Stimulated activated CD8-positive, alpha-beta memory T cell treated with anti-CD3 and anti-CD28 coated beads, Interleukin-12 subunit alpha, Interleukin-12 subunit beta, amount 100 ng/mL, for 24 hours (primary cell): ENCODE measurements around the gene LIPC.
A peak's percentile ranks its signal among the peaks of the same experiment; 100 is the strongest.

Experiments
- DNase-seq: peaks from one replicate; pipeline ENCODE4 v3.0.0-alpha.2; 2020; ENCODE audit errors: extremely low read depth

The LIPC gene

DNA sequence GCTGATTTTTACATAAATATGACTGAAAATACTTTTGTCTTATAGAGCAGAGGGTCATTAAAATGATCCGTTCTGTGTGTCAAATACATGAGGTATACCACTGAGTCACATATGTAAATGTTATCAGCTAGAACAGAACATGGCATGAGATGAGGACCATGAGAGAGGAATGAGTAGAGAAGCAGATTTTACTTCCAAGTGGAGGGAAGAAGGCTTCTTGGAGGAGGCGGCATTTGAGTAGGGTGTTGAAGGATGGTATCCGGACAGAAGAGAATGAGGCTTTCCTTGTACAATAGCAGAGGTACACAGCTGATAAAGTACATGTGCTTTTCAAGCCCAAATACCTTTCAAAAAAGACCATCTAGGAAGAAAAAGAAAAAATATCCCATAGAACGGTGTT, 4.8 kb downstream of the LIPC start:
- DNase-seq, result no peak

DNA sequence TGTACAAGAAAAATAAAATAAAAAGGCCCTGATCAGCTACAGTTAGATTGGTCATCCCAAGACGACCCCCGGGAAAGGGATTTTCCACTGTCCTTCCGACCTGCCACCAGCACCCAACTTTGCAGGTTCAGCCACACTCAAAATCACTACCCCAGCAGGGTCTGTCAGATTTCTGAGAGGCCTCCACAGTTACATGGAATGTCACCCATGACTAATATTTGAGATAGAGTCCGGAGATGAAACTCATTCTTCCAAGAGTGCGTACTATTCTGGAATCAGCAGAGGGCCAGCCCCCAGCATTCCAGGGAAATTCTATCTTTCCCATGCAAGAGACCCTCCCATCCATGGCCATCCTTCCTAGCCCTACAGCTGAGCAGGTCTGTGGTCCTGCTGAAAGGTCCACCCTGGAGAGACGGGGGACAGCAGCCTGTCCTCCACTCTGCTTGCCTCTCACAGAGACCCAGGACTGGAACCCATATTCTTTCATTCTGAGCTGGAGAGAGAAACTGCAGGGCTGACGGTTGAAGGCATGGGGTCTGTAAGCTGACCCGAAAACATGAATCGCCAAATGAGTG, 5.8 kb downstream of the LIPC start:
- no peak for DNase-seq

DNA sequence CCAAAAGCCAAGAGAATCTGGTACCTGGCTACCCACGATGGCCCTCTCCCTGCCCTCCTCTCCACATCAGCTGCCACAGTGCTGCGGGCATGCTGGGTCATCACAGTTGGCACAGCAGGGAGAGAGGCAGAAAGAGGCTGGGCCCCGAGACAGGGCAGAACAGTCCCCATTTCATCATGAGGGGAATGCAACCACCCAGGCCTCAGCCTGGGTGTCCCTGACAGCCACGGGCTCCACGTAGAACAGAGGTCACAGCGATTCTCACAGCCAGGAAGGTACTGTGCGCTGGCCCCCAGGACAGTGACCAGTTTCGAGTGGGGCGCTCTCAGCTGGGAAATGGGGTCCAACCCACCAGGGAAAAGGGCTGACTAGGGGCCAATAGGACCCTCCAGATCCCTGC, 6.3 kb downstream of the LIPC start:
- DNase-seq, result no peak

DNA sequence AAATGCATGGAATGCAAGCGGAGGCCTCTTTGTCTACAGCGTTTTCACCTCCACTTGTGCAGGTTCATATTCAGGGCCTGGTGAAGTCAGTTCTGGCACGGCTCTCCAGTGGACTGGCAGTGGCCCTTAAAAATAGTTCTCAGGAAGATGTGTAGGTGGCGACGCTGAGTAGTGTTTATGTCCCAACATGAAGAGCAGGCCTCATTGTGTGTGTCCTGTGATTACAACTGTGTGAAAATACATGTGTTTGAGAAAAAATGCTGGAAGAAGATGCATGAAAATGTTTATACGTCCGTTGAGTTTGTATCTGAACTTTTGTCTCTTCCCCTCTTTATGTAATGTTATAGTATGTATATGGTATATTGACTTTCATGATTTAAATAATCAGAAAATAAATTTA, 7.2 kb downstream of the LIPC start:
- no peak for DNase-seq

DNA sequence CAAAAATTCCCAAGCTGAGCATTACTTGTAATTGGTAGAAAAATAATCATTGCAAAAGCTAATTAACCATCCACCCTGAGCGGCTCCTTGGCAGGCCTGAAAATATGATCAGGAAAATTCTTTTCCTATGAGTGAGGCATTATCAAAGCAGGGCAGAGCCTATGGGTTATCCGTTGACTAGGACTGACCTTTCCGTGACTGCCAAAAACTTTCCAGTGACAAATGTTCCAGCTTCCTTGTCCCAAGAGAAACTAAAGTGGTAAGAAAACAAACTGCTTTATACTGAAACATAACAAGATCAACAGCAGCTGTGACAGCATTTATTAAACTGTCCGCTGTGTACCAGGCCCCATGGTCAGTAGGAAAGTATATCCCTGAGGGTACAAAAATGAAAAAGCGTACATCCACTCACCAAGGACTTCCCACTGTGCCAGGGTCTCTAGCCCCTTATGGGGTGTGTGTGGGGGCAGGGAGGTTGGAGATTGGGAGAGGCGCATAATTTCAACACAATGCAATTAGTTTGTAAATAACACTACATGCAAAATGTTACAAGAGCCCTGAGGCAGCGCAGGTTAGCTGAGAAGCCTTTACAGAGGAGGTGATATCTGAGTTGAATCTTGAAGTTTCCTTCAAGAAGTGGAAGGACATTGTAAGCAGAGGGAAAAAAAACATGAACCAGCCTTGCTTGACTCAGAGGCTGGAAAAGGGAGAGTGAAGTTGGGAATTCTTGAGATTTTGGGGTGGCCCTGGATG, 8.5 kb downstream of the LIPC start:
- DNase-seq, result no peak

DNA sequence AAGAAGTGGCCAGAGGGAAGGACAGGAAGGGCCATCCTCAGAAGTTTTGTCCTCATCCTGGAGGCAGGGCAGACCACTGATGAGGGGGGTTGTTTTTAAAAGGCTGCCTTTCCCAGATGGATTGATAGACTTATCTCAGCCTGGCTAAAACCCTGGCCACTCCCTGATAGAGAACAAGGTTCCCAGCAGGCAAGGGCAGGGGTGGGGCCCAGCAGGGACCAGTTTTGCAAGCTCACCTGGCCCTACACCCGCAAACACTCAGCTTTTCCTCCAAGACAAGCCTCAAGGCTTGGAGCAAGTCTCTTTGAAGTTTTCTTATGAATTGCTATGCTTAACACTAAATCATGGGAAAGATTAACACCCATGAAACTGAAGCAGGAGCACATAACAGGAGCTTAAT, 9.1 kb downstream of the LIPC start:
- DNase-seq, result no peak

DNA sequence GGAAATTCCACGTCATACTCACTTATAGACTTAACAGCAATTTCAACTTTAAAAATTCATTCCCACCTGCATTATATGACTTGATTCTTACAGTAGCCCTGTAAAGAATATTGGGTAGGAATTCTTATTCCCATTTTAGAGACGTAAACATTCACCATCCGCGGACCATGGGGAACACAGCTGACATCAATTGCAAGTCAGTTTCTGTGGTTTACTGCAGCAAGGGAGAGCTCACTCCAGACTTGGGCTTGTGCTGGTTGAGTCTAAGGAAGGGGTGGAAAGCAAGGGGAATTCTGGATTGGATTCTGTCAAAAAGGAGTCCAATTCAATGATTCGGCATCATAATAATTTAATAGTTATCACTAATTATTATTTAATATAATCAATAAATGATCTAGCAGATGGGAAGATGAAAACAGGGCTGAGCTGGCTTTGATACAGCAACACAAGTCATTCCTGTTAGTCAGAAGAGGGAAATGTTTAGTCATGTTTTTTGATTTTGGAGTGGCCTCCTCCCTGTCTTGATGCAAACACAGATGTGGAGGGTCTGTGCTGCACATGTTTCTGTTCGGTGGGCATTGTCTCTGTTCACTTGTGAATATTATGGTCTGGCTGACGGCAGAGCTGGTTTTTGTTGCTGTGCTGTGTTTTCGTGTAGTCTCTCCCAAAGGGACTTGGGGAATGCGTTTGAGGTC, 9.7 kb downstream of the LIPC start:
- no peak for DNase-seq

DNA sequence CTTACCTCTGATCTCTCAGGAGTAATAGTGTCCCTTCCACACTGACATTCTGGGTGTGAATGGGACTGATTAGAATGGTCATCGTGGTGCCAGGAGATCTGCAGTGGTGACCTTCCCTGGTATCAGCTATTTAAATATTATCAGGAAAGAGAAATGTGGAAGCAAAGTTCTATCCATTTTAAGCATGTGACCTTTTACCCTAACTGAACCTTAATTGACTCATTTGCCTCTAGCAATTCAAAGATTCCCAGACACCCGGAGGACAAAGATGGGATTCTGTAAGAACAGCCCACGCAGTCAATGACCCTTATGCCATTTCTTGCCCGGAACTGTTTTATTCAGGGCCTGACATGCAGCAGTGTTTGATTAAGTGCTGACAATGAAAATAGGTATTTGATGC, 10.3 kb downstream of the LIPC start:
- DNase-seq, result no peak

DNA sequence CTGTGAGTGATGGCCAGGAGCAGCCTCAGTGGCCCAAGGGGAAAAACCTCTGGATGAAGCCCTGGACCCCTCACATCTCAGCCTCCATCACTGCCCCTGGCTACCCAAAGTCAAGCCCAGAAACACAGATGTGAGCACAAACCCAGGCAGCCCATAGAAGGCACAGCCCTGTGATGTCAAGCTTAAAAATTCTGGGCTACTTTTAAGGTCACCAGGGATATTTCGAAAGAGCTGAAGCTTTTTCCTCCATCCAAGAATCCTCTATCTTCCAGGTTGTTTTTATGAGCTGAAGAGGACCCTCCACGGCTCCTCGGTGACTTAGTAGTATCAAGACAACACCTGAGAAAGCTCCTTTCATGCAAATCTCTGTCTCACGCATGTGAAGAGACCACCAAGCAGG, 11.5 kb downstream of the LIPC start:
- no peak for DNase-seq

DNA sequence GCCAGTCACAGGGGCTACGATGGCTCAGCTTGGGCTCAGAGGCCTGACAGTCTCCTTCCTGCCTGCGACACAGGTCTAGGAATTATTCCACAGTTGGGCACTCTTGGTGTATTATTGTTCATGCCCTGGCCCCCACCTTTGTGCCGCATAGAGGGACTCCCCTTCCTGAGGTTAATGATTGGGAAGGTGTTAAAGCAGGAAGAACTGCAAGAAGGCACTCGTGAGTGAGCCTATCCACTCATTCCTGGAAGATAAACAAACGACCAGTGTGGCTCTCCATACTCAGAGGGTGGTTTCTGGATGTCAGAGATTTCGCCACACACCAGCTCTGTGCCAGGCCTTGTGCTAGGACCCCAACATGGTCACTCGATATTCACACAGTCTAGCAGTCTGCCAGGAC, 12.3 kb downstream of the LIPC start:
- no peak for DNase-seq

DNA sequence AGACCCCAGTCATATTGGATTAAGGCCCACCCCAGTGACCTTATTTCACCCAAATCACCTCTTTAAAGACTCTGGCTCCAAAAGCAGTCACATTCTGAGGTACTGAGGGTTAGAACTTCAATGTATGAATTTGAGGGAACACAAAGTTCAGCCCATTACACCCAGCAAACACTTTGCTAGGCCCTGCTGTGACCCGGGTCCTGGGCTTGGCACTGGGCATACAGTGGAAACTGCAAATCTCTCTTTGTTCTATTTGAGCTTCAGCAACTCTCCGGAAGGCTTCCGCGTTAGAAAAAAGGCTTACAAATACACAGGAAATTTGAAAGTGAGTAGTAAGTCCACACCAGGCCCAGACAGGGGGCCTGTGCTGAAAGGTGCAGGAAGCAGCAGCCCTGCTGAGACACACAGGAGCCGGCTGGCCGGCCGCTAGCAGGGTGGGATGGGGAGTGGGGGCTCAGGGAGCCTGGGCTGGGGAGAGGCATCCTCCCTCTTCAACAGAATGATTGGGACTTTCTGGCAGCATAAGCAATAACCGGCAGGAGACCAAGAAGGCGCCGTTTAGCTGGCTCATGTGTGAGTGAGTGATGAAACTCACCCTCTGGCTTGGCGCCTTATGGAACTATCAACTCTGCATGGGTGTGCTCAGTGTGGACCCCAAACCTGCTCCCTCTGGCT, 13.0 kb downstream of the LIPC start:
- no peak for DNase-seq

DNA sequence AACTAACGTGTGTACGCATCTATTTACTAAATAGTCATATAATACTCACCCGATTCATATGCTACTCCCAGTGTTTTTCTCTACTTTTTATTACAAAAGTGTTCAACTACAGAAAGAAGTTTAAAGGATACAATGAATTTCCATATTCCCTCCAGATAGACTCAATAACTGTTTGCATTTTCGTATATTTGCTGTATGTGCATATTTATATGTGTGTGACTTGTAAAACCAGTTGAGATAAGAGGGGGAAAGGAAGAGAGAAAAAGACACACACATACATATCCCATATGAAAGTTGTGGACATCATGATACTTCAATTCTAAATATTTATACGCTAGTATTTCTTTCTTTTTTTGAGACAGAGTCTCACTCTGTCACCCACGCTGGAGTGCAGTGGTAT, 14.1 kb downstream of the LIPC start:
- DNase-seq, result no peak

DNA sequence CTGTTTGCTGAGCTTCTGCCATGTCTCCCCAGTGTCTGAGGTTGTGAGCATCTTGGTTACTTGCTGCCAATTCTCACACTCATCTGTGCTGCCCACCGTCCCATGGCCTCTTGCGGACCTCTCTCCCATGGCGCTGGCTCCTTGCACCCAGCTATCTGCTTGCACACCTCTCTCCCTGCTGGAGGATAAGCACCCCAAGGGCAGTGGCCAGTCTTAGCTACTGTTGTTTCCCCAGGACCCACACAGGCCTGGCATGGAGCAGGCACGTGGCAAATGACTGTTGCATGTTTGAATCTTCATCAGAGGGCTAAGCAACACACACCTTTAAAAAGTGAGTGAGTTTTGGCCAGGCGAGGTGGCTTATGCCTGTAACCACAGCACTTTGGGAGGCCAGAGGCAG, 14.7 kb downstream of the LIPC start:
- no peak for DNase-seq

DNA sequence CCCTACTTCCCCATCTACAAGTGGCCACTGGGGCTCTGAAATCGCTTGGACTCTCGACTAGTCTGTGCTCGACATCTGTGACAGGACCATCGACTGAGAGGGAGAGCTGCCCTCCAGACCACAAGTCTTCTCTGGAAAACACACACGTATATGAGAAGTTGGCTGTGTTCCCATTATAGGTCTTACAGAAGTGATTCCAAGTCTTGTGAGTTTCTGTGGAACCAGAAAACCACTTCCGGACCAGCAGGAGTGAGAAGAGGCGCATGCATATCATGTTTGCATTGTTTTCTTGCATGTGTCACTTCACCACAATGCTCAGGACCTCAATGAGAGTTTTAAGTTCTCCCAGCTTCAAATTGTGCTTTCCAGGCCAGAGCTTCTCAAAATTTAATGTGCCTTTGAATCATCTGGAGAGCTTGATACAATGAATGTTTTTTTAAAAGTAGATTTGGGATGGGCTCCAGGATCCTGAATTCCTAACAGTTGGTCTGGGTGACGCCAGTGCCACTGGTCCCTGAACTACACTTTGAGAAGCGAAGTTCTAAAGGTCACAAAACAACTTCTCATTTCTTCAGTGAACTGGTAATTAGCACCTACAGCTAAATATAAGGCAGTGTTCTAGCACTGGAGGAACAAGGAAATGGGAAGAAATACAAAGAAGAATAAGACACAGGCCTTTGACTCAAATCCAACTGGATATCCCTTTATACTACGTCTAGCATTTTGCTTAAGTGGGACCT, 15.7 kb downstream of the LIPC start:
- DNase-seq, result no peak

DNA sequence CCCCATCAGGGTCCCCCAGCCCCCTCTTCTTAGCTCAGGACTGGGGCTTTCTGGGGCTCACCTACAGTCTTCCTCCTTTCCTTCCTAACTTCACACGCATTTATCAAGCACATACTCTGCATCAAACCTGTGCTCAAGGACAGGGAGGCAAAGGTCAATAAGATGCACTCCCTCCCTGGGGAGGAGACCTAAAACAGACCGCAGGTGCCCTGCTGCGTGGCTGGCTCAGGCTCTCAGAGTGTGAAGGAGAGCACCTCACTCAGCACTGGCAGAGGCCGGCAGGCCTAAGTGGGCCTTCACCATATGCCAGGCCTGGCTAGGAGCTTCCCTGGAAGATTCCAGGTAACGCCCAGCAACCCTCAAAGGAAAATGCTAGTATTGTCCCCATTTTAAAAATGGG, 16.5 kb downstream of the LIPC start:
- DNase-seq, result no peak

DNA sequence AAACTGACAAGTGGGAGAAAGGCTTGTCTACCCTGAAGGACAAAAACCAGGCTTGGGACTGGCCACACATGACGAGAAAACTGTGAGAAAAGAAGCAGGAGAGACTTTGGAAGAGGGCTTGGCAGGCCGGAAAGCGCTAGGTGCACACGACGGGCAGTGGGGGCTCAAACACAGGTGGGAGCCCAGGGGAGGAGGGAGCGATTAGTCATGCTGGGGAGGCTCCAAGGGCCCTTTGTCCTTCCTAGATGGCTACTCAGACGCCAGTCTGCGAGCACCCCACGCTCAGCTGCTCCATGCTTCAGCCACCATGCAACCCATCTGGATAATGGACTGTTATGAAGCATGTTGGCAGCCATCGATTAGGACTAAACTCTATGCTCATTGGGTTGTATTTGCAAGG, 17.1 kb downstream of the LIPC start:
- no peak for DNase-seq

DNA sequence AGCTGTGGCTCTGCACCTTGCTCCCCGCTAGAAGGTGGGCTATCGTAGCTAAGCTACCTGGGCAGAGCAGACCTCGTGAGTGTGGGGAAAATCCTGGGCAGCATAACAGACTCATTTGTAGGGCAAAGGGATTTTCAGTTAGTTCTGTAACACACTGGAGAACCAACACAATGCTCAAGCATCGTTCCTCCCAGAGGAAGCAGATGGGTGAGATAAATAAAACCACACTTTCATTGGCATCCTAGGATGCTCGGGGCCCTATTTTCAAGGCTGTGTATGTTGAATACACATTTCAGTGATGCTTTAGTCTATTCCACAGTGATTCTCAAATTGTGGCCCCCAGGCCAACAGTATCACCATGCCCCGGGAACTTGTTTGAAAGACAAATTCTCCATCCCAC, 20.0 kb downstream of the LIPC start:
- no peak for DNase-seq

DNA sequence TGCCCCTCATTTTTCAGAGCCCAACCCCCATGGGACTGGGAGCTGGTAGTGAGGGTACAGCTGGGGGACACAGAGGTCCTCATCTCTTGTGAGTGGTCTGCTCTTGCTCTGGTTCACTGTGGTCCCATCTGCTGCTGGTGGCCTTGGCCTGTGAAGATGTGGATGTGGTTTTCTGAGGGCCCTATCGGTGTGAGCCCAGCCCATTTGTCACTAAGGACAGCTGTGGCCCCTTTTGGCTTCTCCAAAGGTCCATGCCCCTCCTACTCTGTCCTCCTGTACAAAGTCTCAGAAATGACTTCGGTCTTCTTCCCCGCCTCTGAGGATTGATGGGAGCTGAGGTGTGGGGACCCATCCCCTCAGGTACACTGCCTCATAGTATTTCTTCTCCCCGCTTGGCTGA, 21.0 kb downstream of the LIPC start:
- no peak for DNase-seq

DNA sequence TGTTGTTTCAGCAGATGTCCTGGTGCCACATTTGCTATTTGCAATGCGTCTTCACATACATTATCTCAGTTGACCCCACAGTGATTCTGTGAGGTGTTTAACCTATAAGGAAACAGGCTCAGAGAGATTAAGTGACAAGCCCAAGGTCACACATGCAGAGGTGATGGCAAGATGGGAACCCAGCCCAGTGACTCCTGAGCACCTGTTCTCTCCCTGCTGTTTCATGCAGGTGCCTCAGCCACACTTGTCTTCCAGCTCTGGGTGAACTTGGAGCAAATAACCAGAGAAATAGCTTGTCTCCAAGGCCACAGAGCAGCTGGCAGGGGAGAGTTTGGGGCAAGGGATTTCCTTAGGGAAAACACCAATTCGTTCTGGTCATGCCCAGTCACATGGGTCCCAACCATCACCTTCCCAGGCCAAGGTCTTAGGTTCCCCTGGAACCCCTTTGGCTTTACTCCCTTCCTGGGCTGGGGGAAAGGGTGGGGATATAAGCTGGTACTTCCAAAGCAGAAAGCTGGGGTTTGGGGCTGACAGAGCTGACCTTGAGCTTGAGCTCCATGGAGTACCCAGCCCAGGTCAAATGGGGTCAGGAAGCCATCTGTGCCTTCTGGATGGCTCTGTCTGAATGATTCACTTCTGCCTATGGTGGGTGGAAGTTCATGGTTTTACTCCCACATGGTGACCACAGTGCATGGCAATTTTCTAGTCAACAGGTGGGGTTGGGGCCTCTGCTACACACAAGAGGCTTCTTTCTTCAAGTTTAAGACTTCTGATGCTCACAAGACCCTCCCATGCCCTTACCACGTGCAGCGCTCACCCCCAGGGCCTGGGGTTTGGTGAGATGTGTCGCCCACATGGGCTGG, 22.4 kb downstream of the LIPC start:
- peak; percentile 12 for DNase-seq

DNA sequence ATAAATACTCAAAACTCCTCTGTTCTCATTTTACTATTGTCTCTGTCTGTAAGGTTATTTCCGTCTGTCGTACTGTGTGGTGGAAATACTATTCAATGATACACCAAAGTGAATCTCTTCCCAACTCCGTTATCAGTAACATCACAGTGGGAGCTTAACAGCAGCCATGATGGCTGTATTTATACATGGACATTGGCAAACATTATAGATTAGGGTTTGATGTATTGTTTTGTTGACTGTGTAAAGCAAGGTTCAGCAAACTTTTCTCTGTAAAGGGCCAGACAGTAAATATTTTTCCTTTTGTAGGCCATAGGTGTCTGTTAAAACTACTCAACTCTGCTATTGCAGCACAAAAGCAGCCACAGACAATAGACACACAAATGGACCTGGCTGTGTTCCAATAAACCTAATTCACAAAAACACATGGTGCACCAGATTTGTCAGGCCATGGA, 23.2 kb downstream of the LIPC start:
- no peak for DNase-seq

DNA sequence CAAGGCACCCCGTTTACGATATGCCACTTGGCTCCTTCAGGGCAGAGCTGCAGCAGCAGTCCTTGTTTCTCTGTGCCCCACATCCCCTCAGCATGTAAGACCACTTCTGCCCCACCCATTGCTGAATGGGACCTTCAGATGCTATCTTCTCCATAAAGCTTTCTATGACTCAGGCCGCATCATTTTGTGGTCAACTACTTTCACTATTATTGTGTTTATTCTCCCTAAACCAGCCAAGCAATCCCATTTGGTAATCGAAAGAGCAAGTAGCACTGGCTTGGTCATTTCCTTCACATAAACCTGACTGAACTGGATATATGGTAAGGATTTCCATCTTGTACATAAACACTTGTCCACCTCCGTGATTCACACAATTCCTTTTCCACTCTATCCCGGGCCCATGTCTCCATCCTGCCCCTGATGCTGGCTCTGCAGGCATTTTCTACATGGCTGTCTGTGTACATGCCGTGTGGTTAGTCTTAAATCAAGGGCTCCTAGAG, 25.7 kb downstream of the LIPC start:
- DNase-seq, result no peak
